ENCODE data around the gene PLEKHM3. TPM values are rescaled to one million over a fixed set of nuclear protein-coding genes. Genes with fewer than 3 reads are reported as not detected.

The PLEKHM3 gene
- total RNA-seq, 1 experiment from 2014 or later, result 7.8 TPM

GRCh38 chr2:207796585-207797350 is 228.6 kb downstream of the PLEKHM3 start:
- DNase-seq (ENCODE audit: low read depth), result no peak

DNA sequence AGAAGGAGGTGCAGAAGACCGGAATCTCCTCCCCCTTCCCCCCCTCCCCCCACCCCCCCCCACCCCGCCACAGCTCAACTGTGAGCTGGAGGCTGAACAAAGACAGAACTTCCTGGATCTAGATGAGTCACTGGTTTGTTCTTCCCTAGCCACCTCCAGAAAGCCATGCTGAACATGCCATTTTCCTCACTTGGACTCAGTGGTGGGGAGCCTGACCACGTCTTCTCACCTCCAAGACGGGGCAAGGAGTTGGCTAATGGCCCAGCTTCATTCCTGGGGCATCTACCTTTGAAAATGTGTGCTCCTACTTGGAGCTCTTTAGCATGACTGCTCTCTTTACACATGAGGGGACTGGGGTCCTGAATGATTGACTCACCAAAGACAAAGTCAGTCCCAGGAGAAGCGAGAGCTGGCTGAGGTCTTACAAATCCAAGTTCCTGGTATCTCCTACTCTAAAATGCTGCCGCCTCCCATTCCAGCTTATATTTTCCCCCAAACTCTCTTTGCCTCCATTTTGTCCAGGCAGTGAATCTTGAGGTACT is 233.0 kb downstream of the PLEKHM3 start:
- DNase-seq (ENCODE audit: low read depth), result peak; percentile 89

DNA sequence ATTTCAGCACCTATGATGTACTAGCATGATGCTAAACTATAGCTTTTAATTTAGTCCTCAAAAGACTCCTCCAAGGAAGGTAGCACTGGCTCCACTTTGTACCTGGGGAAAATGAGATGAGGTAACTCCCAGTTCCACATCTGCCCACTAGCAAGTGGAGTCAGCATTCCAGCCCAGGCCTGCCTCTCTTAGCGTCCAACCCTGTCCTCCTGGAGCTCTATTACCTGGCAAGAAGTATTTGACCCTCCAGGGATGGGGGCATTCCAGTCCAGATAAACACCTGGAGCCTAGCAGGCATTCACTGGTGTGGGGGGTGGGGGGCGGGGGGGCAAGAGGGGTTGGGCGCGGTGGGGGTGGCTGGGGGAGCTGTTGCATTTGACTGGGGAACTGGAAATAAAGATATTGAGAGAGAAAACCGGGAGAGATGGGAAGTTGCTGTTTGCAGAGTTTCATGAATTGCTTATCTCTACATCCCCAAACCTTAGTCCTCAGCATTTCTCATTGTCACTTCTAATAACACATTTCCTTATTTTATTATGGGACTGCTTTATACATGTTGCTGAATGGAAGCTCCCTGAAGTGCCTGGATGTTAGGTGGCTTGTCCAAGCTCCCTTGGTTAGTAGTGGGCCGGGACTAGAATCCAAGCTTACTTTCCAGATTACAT is 233.6 kb downstream of the PLEKHM3 start:
- no peak for DNase-seq (ENCODE audit: low read depth)

DNA sequence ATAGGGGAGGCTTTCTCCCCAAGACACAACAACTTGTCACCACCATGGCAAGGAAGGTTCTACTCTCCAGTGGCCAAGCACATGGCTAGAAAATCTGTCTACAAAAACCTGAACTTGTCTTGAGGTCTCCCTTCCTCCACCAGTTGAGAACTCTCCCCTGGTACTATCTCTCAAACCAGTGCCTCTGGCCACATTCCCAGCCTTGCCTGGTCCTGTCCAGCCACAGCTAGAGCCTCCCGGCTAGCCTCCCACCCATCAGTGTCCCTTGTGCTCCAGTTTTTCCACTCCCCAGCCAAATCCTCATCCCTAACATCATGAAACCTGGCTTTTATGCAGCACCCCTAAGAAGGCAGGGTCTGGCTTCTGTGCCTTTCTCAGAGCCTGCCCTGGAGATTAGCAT is 234.4 kb downstream of the PLEKHM3 start:
- DNase-seq (ENCODE audit: low read depth), result no peak

- no peak for DNase-seq (ENCODE audit: low read depth)
These were observed 237.5 kb downstream of the PLEKHM3 start for GRCh38 chr2:207787800-207788199.

- DNase-seq (ENCODE audit: low read depth), result no peak
These were observed 238.3 kb downstream of the PLEKHM3 start for GRCh38 chr2:207787017-207787416.

DNA sequence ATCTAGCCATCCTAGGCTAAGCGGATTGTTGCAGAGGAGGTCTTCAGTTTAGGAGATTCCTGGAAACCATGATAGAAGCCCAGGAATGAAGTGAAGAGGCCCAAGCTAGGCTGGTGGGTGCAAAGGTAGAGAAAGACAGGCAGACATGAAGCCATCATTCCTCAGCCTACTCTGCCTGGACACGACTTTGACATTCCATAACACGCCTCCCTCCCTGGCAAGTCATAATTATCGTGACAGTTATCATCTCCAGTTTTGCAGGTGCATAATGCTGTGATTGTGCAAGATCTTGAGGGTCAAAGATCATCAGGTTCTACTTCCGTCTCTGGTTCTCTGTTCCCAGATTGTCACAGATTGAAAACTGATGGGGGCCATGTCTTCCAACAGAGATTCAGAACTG is 240.4 kb downstream of the PLEKHM3 start:
- DNase-seq (ENCODE audit: low read depth), result no peak

DNA sequence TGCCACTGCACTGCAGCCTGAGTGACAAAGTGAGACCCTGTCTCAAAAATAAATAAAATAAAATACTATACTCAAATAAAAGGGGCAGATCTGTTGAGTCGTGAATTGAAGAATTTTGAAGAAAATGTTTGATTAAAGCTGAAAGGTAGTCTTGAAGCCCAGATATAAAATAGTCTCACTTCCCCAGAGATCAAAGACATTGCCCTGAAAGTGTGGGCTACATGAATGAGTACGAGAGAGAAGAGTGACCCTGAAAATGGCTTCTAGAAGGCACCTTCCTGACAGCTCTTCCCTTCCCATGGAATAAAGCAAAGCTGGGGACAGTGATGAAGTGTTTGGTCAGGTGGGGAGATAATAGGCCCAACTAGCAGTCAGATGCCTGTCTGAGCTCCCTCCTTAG is 241.8 kb downstream of the PLEKHM3 start:
- no peak for DNase-seq (ENCODE audit: low read depth)

GRCh38 chr2:207782238-207783030 is 242.9 kb downstream of the PLEKHM3 start:
- DNase-seq (ENCODE audit: low read depth), result no peak

- no peak for DNase-seq (ENCODE audit: low read depth)
These were observed 245.8 kb downstream of the PLEKHM3 start for GRCh38 chr2:207779523-207779922.

- no peak for DNase-seq (ENCODE audit: low read depth)
These were observed 246.9 kb downstream of the PLEKHM3 start for GRCh38 chr2:207778298-207778882.

DNA sequence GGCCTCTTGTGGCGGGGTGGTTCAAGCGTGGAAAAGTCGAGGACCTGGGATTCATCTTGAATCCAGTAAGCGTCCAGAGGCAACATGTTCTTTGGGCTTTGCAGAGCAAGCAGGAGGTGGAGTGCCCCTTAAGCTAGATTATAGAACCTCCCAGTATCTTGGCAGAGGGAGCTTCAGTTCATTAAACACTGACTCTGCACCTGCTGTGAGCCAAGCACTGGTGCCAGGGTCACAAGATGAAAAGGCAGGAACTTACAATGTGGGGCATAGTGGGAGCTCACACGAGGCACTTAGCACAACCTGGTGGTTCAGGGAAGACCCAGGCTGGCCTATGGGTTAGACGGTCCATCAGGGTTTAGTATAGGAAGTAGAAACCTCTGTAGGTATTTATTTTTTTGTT is 248.2 kb downstream of the PLEKHM3 start:
- DNase-seq (ENCODE audit: low read depth), result no peak

DNA sequence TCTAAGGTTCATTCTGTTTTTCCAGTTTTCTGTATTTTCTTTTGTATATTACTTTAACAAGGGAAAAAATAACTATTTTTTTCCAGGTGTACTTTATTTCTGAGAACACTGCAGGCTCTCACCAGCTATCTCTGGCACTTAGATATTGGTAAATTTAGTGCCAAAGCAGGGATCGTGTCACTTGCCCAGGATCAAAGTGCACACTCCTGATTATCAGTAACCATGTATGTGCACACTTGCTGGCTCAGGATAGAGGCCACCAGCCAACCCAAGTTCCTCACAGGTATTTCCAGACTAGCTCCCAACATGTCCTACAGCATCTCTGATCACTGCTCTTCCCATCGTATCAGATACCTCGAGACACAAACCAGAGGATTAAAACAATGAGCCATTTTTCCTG is 249.9 kb downstream of the PLEKHM3 start:
- DNase-seq (ENCODE audit: low read depth), result no peak

DNA sequence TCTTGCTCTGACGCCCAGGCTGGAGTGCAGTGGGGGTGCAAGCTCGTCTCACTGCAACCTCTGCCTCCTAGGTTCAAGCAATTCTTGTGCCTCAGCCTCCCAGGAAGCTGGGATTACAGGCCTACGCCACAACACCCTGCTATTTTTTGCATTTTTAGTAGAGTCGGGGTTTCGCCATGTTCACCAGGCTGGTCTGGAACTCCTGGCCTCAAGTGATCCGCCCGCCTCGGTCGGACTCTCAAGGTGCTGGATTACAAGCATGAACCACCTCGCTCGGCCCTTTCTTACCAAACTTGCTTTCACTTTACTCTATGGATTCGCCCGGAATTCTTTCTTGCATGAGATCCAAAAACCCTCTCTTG is 252.5 kb downstream of the PLEKHM3 start:
- no peak for DNase-seq (ENCODE audit: low read depth)

DNA sequence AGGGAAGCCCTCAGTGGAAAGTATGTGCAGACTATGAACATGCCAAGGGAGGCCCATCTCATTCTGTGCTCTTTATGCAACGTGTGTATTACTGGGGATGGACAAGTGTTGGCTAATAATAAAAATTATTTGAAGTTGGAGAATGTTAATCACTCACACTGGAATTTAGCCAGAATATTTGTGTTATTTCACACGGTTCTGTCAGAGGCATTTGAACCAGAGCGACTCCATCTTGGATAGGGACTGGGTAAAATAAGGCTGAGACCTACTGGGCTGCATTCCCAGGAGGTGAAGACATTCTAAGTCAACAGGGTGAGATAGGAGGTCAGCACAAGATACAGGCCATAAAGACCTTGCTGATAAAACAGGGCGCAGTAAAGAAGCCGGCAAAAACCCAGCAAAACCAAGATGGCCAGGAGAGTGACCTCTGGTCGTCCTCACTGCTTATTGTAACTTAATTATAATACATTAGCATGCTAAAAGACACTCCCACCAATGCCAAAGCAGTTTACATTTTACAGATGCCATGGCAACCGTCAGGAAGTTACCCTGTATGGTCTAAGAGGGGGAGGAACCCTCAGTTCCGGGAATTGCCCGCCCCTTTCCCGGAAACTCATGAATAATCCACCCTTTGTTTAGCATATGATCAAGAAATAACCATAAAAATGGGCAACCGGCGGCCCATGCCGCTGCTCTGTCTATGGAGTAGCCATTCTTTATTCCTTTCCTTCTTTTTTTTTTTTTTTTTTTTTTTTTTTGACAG is 253.1 kb downstream of the PLEKHM3 start:
- no peak for DNase-seq (ENCODE audit: low read depth)

DNA sequence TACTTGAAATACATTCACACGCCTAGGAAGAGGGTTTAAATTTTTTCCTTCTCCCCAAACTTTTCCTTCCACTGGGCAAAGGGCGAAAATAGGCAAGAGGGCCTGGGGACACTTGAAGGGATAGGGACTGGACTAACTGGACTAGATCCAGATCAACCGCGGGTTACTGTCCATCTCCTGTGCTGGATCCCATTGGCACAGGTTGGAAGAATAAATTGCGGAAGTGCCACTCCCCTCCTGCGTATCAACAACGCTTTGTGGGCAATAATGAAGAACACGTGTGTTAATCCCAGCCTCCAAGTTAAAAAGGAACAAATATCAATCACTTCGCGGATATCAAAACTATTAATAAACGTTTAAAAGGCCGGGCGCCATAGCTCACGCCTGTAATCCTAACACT is 253.9 kb downstream of the PLEKHM3 start:
- no peak for DNase-seq (ENCODE audit: low read depth)

Small RNA genes within 50 kb of the gene (small RNA-seq; reads per million reads assigned to genes)
- gene RNA5SP116 (not detected), gene RNU6-360P (not detected)

Other genes starting within 250 kb of the PLEKHM3 start
- gene CRYGD, start 99.0 kb upstream of the PLEKHM3 start, total RNA-seq (2014; rRNA removed; shearing (Covaris generic)), result not detected in 2 replicates
- gene CRYGC, start 104.3 kb upstream of the PLEKHM3 start, total RNA-seq (2014; rRNA removed; shearing (Covaris generic)), result 0.17 TPM in 1 of 2 replicates, not detected in the other
- gene CRYGB, start 120.6 kb upstream of the PLEKHM3 start, total RNA-seq (2014; rRNA removed; shearing (Covaris generic)), result not detected in 2 replicates
- not detected in 2 replicates for gene CRYGA, start 138.1 kb upstream of the PLEKHM3 start, total RNA-seq (2014; rRNA removed; shearing (Covaris generic))
- gene C2orf80, start 164.5 kb upstream of the PLEKHM3 start, total RNA-seq (2014; rRNA removed; shearing (Covaris generic)), result not detected in 2 replicates
- gene IDH1, start 229.5 kb upstream of the PLEKHM3 start, total RNA-seq (2014; rRNA removed; shearing (Covaris generic)), result 62.6 and 66.3 TPM in 2 replicates
- gene PIKFYVE, start 240.7 kb upstream of the PLEKHM3 start, total RNA-seq (2014; rRNA removed; shearing (Covaris generic)), result 12.6 and 16.2 TPM in 2 replicates

Data from HT1080 (cell line).